Tibial nerve (tissue), 4 donors: ENCODE results near the gene FCRLA. TPM values are rescaled to one million over a fixed set of nuclear protein-coding genes. Genes with fewer than 3 reads are reported as not detected.
"Not testable (repeated sequence)": the region's sequence is repeated elsewhere in the genome, so short reads cannot be mapped to it uniquely, and the experiment has no call there.

Experiments used
- DNase-seq, 2 donors: peaks; one replicate each; pipeline ENCODE4 v3.0.0-alpha.2; 2019; ENCODE audit warnings: low spot score in 2 of 2
- H3K27ac ChIP-seq, 4 donors: fragments of 200-600 bp; sonication (generic) in 3 of 4; one replicate each; pipeline ENCODE4 v1.5.1; 2017 to 2019; ENCODE audit warnings: mild to moderate bottlenecking in 1 of 4
- H3K27me3 ChIP-seq, 2 donors: fragments of 200-600 bp; sonication (generic) in 1 of 2; one replicate each; pipeline versions ENCODE4 v1.5.1 to v1.6.0; 2017 to 2019
- H3K36me3 ChIP-seq, 3 donors: fragments of 200-600 bp; sonication (generic); one replicate each; pipeline ENCODE4 v1.5.1; 2018 to 2019
- H3K4me1 ChIP-seq, 4 donors: fragments of 200-600 bp; sonication (generic) in 3 of 4; one replicate each; pipeline ENCODE4 v1.5.1; 2017 to 2019
- H3K4me3 ChIP-seq, 4 donors: fragments of 200-600 bp; sonication (generic) in 3 of 4; one replicate each; pipeline ENCODE4 v1.5.1; 2017 to 2019; ENCODE audit warnings: mild to moderate bottlenecking in 1 of 4, moderate library complexity in 1 of 4
- H3K9me3 ChIP-seq, 4 donors: fragments of 200-600 bp; sonication (generic) in 3 of 4; one replicate each; pipeline ENCODE4 v1.5.1; 2017 to 2019
- CTCF ChIP-seq, 5 experiments: fragments of 200-600 bp in 3 of 5; fragments of 450-650 bp in 2 of 5; sonication (generic) in 3 of 5; IDR thresholded peaks; one replicate each; pipeline ENCODE4 v1.5.1; 2016 to 2019; ENCODE audit warnings: antibody characterized with exemption in 5 of 5, mild to moderate bottlenecking in 3 of 5, moderate library complexity in 2 of 5
- EP300 ChIP-seq, 2 donors: sonication (generic); formaldehyde crosslinking; IDR thresholded peaks; one replicate each; pipeline ENCODE4 v1.6.1; 2017; ENCODE audit warnings: antibody characterized with exemption in 2 of 2, mild to moderate bottlenecking in 1 of 2
- POLR2A ChIP-seq, 2 donors: fragments of 450-650 bp; IDR thresholded peaks; one replicate each; pipeline ENCODE4 v1.6.1; 2017; ENCODE audit warnings: antibody characterized with exemption in 2 of 2, mild to moderate bottlenecking in 2 of 2, moderate library complexity in 2 of 2
- WGBS, 2 donors: methylation state at CpG; one replicate each; pipeline ENCODE4 v1.1.5; 2018; 5-methylcytosine and 5-hydroxymethylcytosine counted together
- total RNA-seq, 4 donors: library from RNA; depleted of rRNA; stranded (reverse); fragments of >200 nt; gene quantifications; one replicate each; pipeline ENCODE4 v1.1.0, GENCODE V29; 2016

FCRLA gene
- total RNA-seq, 4 donors from 2014 or later: 0.60 to 2.1 (median 1.1) TPM; not detected in 1

DNA sequence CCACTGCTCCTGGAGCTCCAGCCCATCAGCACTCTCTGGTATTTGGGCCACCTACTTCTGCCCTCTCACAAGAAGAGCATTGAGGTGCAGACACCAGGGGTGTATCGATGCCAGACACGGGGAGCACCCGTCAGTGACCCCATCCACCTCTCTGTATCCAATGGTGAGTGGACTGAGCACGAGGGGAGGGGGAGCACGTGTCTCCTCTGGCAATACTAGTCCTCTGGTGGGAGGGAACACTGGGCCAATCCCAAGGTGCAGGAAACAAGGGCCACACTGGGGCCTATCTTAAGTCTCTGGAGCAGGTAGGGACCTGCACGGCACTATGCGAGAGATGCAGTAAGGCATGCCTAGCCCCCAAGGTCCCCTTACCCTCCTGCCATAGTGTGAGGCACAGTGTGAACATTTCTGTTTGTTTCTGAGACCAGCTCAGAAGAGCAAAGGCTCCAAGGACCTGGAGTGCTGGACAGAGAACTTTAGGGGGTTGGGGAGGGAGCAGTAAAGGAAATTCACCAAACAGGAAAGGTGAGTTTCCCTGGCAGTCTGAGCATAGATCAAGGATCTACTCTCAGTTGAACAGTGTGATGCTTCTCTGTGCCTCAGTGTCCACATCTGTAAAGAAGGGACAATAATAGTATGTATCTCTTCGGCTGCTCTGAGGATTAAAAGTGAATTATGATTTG is 16.6 kb downstream of the FCRLA start:
- 88 to 91% methylated on average over 6 to 8 of the region's 8 CpGs for WGBS, 2 donors
- Histone ChIP-seq H3K27me3 (no peaks in the 10 kb centered on the region), H3K27ac (no peak overlapping the region), H3K4me3 (no peak overlapping the region), H3K4me1 (peaks cover 0 to 10% (median 4%) of the 10 kb centered on the region in 4 donors), H3K9me3 (no peaks in the 10 kb centered on the region), H3K36me3 (no peaks in the 10 kb centered on the region)
- DNase-seq: no peak
- no peak for TF ChIP-seq EP300 (IDR thresholded peaks at IDR 0.05)
- no peak for TF ChIP-seq CTCF (IDR thresholded peaks at IDR 0.05)
- no peak for TF ChIP-seq POLR2A (IDR thresholded peaks at IDR 0.05)

GRCh38 chr1:161725258-161725907 is 18.4 kb downstream of the FCRLA start:
- not testable (repeated sequence) for H3K36me3 ChIP-seq, H3K27me3 ChIP-seq, H3K9me3 ChIP-seq, DNase-seq
- H3K27ac ChIP-seq: peak overlapping the region; percentile 73 to 92 (median 83)
- peak overlapping the region; percentile 74 to 94 (median 84) for H3K4me3 ChIP-seq
- peaks cover 0 to 10% (median 4%) of the 10 kb centered on the region in 4 donors for H3K4me1 ChIP-seq
- 45 to 52% methylated on average over 21 to 22 of the region's 22 CpGs for WGBS, 2 donors

GRCh38 chr1:161725908-161726472 is 19.0 kb downstream of the FCRLA start:
- peak overlapping the region; percentile 74 to 94 (median 84) for H3K4me3 ChIP-seq
- peak; percentile 16 to 25 for DNase-seq
- H3K27ac ChIP-seq: peak overlapping the region; percentile 73 to 92 (median 83)
- WGBS, 2 donors: 0 to 1% methylated on average over 31 to 34 of the region's 34 CpGs
- no peaks in the 10 kb centered on the region for H3K36me3 ChIP-seq
- peaks cover 0 to 10% (median 4%) of the 10 kb centered on the region in 4 donors for H3K4me1 ChIP-seq
- H3K9me3 ChIP-seq: no peaks in the 10 kb centered on the region
- TF ChIP-seq CTCF (IDR thresholded peaks at IDR 0.05): peak in 2 of 5 experiments; percentile 40
- no peak for TF ChIP-seq EP300 (IDR thresholded peaks at IDR 0.05)
- no peak for TF ChIP-seq POLR2A (IDR thresholded peaks at IDR 0.05)
- H3K27me3 ChIP-seq: no peaks in the 10 kb centered on the region

- Histone ChIP-seq H3K4me3 (peak overlapping the region; percentile 74 to 94 (median 84)), H3K27me3 (no peaks in the 10 kb centered on the region), H3K36me3 (no peaks in the 10 kb centered on the region), H3K4me1 (peaks cover 0 to 10% (median 4%) of the 10 kb centered on the region in 4 donors), H3K9me3 (no peaks in the 10 kb centered on the region), H3K27ac (peak overlapping the region; percentile 73 to 92 (median 83))
- 1 to 2% methylated on average over 29 to 65 of the region's 83 CpGs for WGBS, 2 donors
- peak; percentile 80 to 84 for DNase-seq
- TF ChIP-seq POLR2A (IDR thresholded peaks at IDR 0.05) (peak; percentile 20 to 29), EP300 (IDR thresholded peaks at IDR 0.05) (peak in 1 of 2 donors; percentile 46), CTCF (IDR thresholded peaks at IDR 0.05) (peak in 1 of 5 experiments; percentile 27)
These were observed 19.6 kb downstream of the FCRLA start for GRCh38 chr1:161726473-161727255.

DNA sequence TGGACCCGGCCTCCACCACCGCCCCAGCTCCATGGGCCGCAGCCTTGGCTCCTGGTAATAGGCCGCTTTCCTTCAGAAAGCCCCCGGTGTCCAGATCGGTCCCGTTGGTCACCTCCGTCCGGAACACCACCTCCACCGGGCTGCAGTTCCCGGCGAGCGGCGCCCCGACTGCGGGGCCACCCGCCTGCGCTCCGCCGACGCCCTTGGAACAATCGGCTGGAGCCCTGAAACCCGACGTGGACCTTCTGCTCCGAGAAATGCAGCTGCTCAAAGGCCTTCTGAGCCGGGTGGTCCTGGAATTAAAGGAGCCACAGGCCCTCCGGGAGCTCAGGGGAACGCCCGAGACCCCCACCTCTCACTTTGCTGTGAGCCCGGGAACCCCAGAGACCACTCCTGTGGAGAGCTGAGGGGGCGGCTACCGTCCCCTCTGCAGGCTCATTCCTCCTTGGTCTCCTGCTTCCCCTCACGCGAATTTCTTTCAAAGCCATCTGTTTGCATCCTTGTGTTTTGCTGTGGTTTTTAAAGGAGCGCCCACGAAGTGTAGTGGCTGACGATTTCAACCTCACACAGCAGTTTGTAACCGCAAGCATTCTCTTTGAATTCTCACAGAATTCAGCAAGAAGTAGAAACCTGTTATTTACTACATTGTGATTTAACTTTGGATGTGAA is 20.4 kb downstream of the FCRLA start:
- 2 to 3% methylated on average over 24 to 35 of the region's 38 CpGs for WGBS, 2 donors
- peak in 1 of 2 donors; percentile 11 for DNase-seq
- Histone ChIP-seq H3K9me3 (no peaks in the 10 kb centered on the region), H3K36me3 (no peaks in the 10 kb centered on the region), H3K4me3 (peak overlapping the region; percentile 74 to 94 (median 84)), H3K4me1 (peaks cover 0 to 10% (median 4%) of the 10 kb centered on the region in 4 donors), H3K27me3 (no peaks in the 10 kb centered on the region), H3K27ac (peak overlapping the region; percentile 73 to 92 (median 83))
- TF ChIP-seq POLR2A (IDR thresholded peaks at IDR 0.05): no peak
- TF ChIP-seq EP300 (IDR thresholded peaks at IDR 0.05): peak in 1 of 2 donors; percentile 65
